Hepatocyte (in vitro differentiated cells): ENCODE data around the gene BCL11A. TPM values are rescaled to one million over a fixed set of nuclear protein-coding genes. Genes with fewer than 3 reads are reported as not detected.

Experiments used
- DNase-seq: peaks from one replicate; pipeline ENCODE4 v3.0.0-alpha.2; 2016; ENCODE audit warnings: low spot score
- H2AFZ ChIP-seq: fragments of 200-600 bp; sonication (generic); 2 replicates; pipeline ENCODE4 v1.6.0; 2016; ENCODE audit warnings: antibody characterized with exemption, mild to moderate bottlenecking
- H3K27ac ChIP-seq: fragments of 200-600 bp; sonication (generic); 2 replicates; pipeline ENCODE4 v1.5.1; 2016; ENCODE audit warnings: mild to moderate bottlenecking
- H3K27me3 ChIP-seq: fragments of 200-600 bp; sonication (generic); 2 replicates; pipeline ENCODE4 v1.6.1; 2016
- H3K36me3 ChIP-seq: fragments of 200-600 bp; sonication (generic); replicated peaks from 2 replicates; pipeline ENCODE4 v1.5.1; 2016; ENCODE audit warnings: low read depth; ENCODE audit not compliant: insufficient read depth
- H3K4me1 ChIP-seq: fragments of 200-600 bp; sonication (generic); 2 replicates; pipeline ENCODE4 v1.5.1; 2016; ENCODE audit warnings: mild to moderate bottlenecking, moderate library complexity; ENCODE audit not compliant: insufficient read depth
- H3K4me2 ChIP-seq: fragments of 200-600 bp; sonication (generic); 2 replicates; pipeline ENCODE4 v1.6.0; 2016
- H3K4me3 ChIP-seq: fragments of 200-600 bp; sonication (generic); 2 replicates; pipeline ENCODE4 v1.5.1; 2016; ENCODE audit warnings: mild to moderate bottlenecking
- H3K79me2 ChIP-seq: fragments of 200-600 bp; sonication (generic); 2 replicates; pipeline ENCODE4 v1.6.0; 2017; ENCODE audit warnings: mild to moderate bottlenecking
- H3K9me2 ChIP-seq: fragments of 200-600 bp; sonication (generic); replicated peaks from 2 replicates; pipeline ENCODE4 v1.6.0; 2017; ENCODE audit warnings: mild to moderate bottlenecking; ENCODE audit not compliant: insufficient read depth
- H3K9me3 ChIP-seq: fragments of 200-600 bp; sonication (generic); 2 replicates; pipeline ENCODE4 v1.5.1; 2016; ENCODE audit warnings: low read depth, mild to moderate bottlenecking
- H4K20me1 ChIP-seq: fragments of 200-600 bp; sonication (generic); 2 replicates; pipeline ENCODE4 v1.6.0; 2016; ENCODE audit warnings: mild to moderate bottlenecking; ENCODE audit not compliant: insufficient read depth, poor library complexity, severe bottlenecking
- CTCF ChIP-seq: fragments of 200-600 bp; sonication (generic); IDR thresholded peaks from 2 replicates; pipeline ENCODE4 v1.5.1; 2016; ENCODE audit warnings: antibody characterized with exemption, mild to moderate bottlenecking; ENCODE audit not compliant: poor library complexity
- EZH2 ChIP-seq: fragments of 200-600 bp; sonication (generic); IDR thresholded peaks from 2 replicates; pipeline ENCODE4 v1.6.1; 2016; ENCODE audit warnings: antibody characterized with exemption, mild to moderate bottlenecking, borderline replicate concordance
- EZH2phosphoT487 ChIP-seq: fragments of 200-600 bp; sonication (generic); IDR thresholded peaks from one replicate; pipeline ENCODE4 v1.6.1; 2018; ENCODE audit warnings: antibody characterized with exemption, mild to moderate bottlenecking, low read depth, moderate library complexity; ENCODE audit not compliant: unreplicated experiment, severe bottlenecking
- WGBS: methylation state at CpG from one replicate; pipeline ENCODE4 v1.1.6; 2016; ENCODE audit warnings: low lambda C conversion rate; ENCODE audit errors: missing lambda C conversion rate; 5-methylcytosine and 5-hydroxymethylcytosine counted together
- polyA plus RNA-seq: library from polyadenylated mRNA; unstranded; fragments of >200 nt; fragmentation: Nextera tagmentation; extraction: Ambion mirVana; gene quantifications from 2 replicates; pipeline ENCODE4 v1.2.1, GENCODE V29; 2016
- total RNA-seq: library from RNA; depleted of rRNA; stranded (reverse); fragments of >200 nt; gene quantifications from 2 replicates; pipeline ENCODE4 v1.2.3, GENCODE V29; 2014

Gene BCL11A
- total and polyA plus RNA-seq, 2 experiments from 2014 or later: 14.4 to 22.6 TPM

DNA sequence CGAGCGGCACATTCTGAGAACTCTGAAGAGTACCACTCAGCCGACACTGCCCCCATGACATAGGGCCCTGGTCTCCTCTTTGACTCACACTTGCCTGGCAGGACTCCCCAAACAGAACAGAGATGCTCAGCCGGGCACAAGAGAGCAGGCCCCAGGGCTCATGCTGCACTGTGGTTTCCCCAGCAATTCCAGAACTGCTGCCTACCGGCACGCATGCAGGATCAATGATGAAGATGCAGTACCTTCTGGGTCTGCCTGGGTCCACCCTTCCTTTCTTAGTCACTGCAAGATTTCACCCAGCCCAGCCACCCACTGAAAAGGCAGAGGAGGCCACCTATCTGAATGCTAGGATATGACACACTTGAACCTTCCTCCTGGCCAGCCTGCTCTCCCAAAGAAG lies 49.4 kb downstream of the BCL11A start:
- H3K9me2 ChIP-seq: no peaks in the 10 kb centered on the region
- H3K27me3 ChIP-seq: no peaks in the 10 kb centered on the region
- TF ChIP-seq CTCF (peak; percentile 11), EZH2 (no peak)
- no peak overlapping the region for H3K4me2 ChIP-seq
- H2AFZ ChIP-seq: no peak overlapping the region
- no peaks in the 10 kb centered on the region for H3K9me3 ChIP-seq
- peaks cover 19% of the 10 kb centered on the region for H4K20me1 ChIP-seq
- H3K4me1 ChIP-seq: peaks cover 27% of the 10 kb centered on the region
- DNase-seq: no peak
- no peak overlapping the region for H3K4me3 ChIP-seq
- peaks cover 94% of the 10 kb centered on the region for H3K79me2 ChIP-seq
- 98% methylated on average over 6 of the region's 6 CpGs for WGBS
- no peak overlapping the region for H3K27ac ChIP-seq
- H3K36me3 ChIP-seq: no peaks in the 10 kb centered on the region

- no peak overlapping the region for H3K4me3 ChIP-seq
- H4K20me1 ChIP-seq: peaks cover 13% of the 10 kb centered on the region
- H3K27ac ChIP-seq: peak overlapping the region; percentile 42
- WGBS: 50% methylated on average over 4 of the region's 4 CpGs
- no peak overlapping the region for H2AFZ ChIP-seq
- no peak for DNase-seq
- H3K27me3 ChIP-seq: no peaks in the 10 kb centered on the region
- TF ChIP-seq EZH2 (no peak), EZH2phosphoT487 (no peak), CTCF (no peak)
- no peaks in the 10 kb centered on the region for H3K9me3 ChIP-seq
- H3K9me2 ChIP-seq: no peaks in the 10 kb centered on the region
- H3K36me3 ChIP-seq: no peaks in the 10 kb centered on the region
- H3K4me2 ChIP-seq: no peak overlapping the region
- H3K79me2 ChIP-seq: peaks cover 94% of the 10 kb centered on the region
- H3K4me1 ChIP-seq: peaks cover 9% of the 10 kb centered on the region
Observed at GRCh38 chr2:60502144-60502543, 51.3 kb downstream of the BCL11A start.

DNA sequence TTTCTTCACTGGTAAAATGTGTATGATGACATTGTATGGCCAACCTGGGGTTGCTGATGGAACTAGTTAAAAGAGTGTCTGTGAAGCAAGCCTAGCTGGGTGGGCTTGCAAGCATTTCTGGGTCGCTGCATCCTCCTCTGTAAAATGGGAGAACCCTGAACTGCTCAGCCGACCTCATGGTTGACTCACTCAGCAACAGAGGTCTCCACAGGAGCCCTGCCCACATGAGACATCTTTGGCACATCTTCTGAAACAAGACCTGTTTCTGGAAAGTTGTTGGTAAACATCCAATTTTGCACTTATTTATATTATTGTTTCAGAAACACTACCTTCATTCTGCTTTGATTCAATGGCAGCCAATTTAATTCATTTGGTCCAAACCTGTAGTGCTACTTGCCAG lies 52.6 kb downstream of the BCL11A start:
- Histone ChIP-seq H3K27ac (no peak overlapping the region), H3K36me3 (no peaks in the 10 kb centered on the region), H3K9me3 (no peaks in the 10 kb centered on the region), H3K4me2 (no peak overlapping the region), H3K9me2 (no peaks in the 10 kb centered on the region), H3K4me1 (peaks cover 16% of the 10 kb centered on the region), H3K79me2 (peaks cover 96% of the 10 kb centered on the region), H3K4me3 (no peak overlapping the region), H2AFZ (no peak overlapping the region), H3K27me3 (no peaks in the 10 kb centered on the region), H4K20me1 (peaks cover 13% of the 10 kb centered on the region)
- WGBS: 100% methylated on average over 2 of the region's 2 CpGs
- TF ChIP-seq CTCF: no peak
- TF ChIP-seq EZH2phosphoT487: no peak
- no peak for TF ChIP-seq EZH2
- no peak for DNase-seq

DNA sequence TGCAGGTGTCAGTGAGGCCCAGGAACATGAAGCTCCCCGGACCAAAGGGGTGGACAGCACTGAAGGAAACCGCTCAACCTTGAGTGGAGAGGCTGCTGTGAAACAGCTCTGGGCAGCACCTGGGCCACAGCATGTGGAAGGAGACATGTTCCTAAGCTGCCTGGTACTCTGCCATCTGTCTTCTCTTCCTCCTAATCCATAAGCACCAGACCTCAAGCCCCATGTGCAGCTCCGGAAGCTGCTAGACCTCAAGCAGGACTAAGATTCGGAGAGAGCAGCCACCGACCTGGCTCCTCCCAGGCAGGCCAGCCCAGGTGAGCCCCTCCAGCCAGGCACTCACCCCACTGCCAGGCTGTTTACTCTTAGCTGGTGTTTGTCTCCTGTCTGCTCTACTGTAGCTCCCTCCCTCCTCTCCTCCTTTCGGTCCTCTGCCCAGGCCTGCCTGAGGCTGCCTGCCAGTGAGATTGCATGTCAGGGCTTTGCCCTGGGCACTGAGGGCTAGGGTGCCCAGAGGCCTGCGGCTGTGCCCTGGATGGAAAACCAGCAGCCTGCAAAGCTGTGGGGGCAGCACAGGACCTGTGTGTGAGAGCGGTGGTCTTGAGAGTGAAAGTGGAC lies 53.7 kb downstream of the BCL11A start:
- TF ChIP-seq EZH2: no peak
- TF ChIP-seq CTCF: no peak
- Histone ChIP-seq H3K4me2 (no peak overlapping the region), H3K4me3 (no peak overlapping the region), H3K9me2 (no peaks in the 10 kb centered on the region), H3K27ac (no peak overlapping the region), H3K36me3 (no peaks in the 10 kb centered on the region), H2AFZ (no peak overlapping the region), H3K27me3 (no peaks in the 10 kb centered on the region), H3K9me3 (no peaks in the 10 kb centered on the region), H3K79me2 (peaks cover 93% of the 10 kb centered on the region), H3K4me1 (peaks cover 25% of the 10 kb centered on the region), H4K20me1 (peaks cover 13% of the 10 kb centered on the region)
- WGBS: 93% methylated on average over 8 of the region's 8 CpGs
- DNase-seq: no peak
